GM23338 (cell line): ENCODE results near the gene DECR2.

Source experiments
- CREB1 ChIP-seq: fragments of 250-450 bp; sonication (Bioruptor Pico); IDR thresholded peaks from 2 replicates; pipeline ENCODE4 v1.5.0; 2020; ENCODE audit warnings: low read depth, mild to moderate bottlenecking, moderate library complexity
- EZH2 ChIP-seq: fragments of 200-600 bp; sonication (generic); IDR thresholded peaks from one replicate; pipeline ENCODE4 v1.8.0; 2017; ENCODE audit warnings: antibody characterized with exemption, mild to moderate bottlenecking, low read depth; ENCODE audit not compliant: unreplicated experiment
- EZH2phosphoT487 ChIP-seq: fragments of 200-600 bp; sonication (generic); IDR thresholded peaks from one replicate; pipeline ENCODE4 v1.8.1; 2018; ENCODE audit warnings: antibody characterized with exemption; ENCODE audit not compliant: unreplicated experiment
- JUNB ChIP-seq: IDR thresholded peaks from one replicate; pipeline ENCODE4 v1.6.1; 2016; ENCODE audit warnings: antibody characterized with exemption; ENCODE audit not compliant: unreplicated experiment
- POLR2AphosphoS5 ChIP-seq: IDR thresholded peaks from 2 replicates; pipeline ENCODE4 v1.6.1; 2016; ENCODE audit warnings: antibody characterized with exemption, low read depth
- STAT1 ChIP-seq: IDR thresholded peaks from one replicate; pipeline ENCODE4 v1.6.1; 2016; ENCODE audit warnings: antibody characterized with exemption; ENCODE audit not compliant: unreplicated experiment
- ZNF114 ChIP-seq: fragments of 250-450 bp; sonication (Bioruptor Pico); IDR thresholded peaks from 2 replicates; pipeline ENCODE4 v1.5.0; 2020; ENCODE audit warnings: mild to moderate bottlenecking, moderate library complexity
- ZNF331 ChIP-seq: fragments of 250-450 bp; sonication (Bioruptor Pico); IDR thresholded peaks from 2 replicates; pipeline ENCODE4 v1.5.0; 2020; ENCODE audit warnings: low read depth, mild to moderate bottlenecking, moderate library complexity
- TF ChIP-seq, protein P1 (sequence below): IDR thresholded peaks from one replicate; pipeline ENCODE4 v1.6.1; 2018; ENCODE audit warnings: antibody characterized with exemption; ENCODE audit not compliant: unreplicated experiment
- TF ChIP-seq, protein P2 (sequence below), 2 experiments: fragments of 200-600 bp in 1 of 2; sonication (generic) in 1 of 2; conservative IDR thresholded peaks; 2 replicates each; pipeline versions ENCODE4 v1.5.1 to v1.6.1; 2016 to 2017; ENCODE audit warnings: antibody characterized with exemption in 2 of 2, low read depth in 2 of 2, mild to moderate bottlenecking in 2 of 2, moderate library complexity in 1 of 2
- TF ChIP-seq, protein P3 (sequence below): IDR thresholded peaks from 2 replicates; pipeline ENCODE4 v1.6.1; 2016; ENCODE audit warnings: antibody characterized with exemption

DNA sequence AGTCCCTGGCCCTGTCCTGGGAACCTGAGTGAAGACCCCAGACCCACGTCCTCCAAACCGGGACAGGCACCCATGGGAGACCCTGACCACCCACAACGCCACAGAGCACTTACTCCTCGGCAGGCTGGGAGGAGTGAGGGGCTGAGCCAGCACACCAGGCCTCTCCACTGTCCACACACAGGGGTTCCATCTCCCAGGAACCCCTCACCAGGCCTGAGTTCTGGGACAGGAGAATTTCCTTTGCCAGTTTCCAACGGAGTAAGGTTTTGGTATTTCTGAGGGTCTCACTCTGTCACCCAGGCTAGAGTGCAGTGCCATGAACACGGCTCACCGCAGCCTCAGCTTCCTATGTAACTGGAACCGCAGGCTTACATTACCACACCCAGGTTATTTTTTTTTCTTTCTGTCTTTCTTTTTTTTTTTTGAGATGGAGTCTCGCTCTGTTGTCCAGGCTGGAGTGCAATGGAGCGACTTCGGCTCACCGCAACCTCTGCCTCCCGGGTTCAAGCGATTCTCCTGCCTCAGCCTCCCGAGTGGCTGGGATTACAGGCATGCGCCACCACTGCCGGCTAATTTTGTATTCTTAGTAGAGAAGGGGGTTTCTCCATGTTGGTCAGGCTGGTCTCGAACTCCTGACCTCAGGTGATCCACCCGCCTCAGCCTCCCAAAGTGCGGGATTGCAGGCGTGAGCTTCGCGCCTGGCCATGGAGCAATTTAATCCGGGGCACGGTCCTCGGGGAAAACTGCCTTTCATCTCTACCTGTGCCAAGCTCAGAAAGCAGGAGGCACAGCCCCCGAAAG lies 21.5 kb upstream of the DECR2 start:
- TF ChIP-seq, protein P1, sequence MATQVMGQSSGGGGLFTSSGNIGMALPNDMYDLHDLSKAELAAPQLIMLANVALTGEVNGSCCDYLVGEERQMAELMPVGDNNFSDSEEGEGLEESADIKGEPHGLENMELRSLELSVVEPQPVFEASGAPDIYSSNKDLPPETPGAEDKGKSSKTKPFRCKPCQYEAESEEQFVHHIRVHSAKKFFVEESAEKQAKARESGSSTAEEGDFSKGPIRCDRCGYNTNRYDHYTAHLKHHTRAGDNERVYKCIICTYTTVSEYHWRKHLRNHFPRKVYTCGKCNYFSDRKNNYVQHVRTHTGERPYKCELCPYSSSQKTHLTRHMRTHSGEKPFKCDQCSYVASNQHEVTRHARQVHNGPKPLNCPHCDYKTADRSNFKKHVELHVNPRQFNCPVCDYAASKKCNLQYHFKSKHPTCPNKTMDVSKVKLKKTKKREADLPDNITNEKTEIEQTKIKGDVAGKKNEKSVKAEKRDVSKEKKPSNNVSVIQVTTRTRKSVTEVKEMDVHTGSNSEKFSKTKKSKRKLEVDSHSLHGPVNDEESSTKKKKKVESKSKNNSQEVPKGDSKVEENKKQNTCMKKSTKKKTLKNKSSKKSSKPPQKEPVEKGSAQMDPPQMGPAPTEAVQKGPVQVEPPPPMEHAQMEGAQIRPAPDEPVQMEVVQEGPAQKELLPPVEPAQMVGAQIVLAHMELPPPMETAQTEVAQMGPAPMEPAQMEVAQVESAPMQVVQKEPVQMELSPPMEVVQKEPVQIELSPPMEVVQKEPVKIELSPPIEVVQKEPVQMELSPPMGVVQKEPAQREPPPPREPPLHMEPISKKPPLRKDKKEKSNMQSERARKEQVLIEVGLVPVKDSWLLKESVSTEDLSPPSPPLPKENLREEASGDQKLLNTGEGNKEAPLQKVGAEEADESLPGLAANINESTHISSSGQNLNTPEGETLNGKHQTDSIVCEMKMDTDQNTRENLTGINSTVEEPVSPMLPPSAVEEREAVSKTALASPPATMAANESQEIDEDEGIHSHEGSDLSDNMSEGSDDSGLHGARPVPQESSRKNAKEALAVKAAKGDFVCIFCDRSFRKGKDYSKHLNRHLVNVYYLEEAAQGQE = no peak
- TF ChIP-seq, protein P2, sequence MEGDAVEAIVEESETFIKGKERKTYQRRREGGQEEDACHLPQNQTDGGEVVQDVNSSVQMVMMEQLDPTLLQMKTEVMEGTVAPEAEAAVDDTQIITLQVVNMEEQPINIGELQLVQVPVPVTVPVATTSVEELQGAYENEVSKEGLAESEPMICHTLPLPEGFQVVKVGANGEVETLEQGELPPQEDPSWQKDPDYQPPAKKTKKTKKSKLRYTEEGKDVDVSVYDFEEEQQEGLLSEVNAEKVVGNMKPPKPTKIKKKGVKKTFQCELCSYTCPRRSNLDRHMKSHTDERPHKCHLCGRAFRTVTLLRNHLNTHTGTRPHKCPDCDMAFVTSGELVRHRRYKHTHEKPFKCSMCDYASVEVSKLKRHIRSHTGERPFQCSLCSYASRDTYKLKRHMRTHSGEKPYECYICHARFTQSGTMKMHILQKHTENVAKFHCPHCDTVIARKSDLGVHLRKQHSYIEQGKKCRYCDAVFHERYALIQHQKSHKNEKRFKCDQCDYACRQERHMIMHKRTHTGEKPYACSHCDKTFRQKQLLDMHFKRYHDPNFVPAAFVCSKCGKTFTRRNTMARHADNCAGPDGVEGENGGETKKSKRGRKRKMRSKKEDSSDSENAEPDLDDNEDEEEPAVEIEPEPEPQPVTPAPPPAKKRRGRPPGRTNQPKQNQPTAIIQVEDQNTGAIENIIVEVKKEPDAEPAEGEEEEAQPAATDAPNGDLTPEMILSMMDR (conservative IDR thresholded peaks at IDR 0.05; ENCODE audit: low read depth in 2 of 2) = no peak
- TF ChIP-seq POLR2AphosphoS5 (no peak), JUNB (no peak), ZNF114 (CRISPR knock-in tag) (no peak), EZH2 (no peak), CREB1 (CRISPR knock-in tag) (no peak), STAT1 (no peak), EZH2phosphoT487 (no peak), ZNF331 (CRISPR knock-in tag) (no peak)
- TF ChIP-seq, protein P3, sequence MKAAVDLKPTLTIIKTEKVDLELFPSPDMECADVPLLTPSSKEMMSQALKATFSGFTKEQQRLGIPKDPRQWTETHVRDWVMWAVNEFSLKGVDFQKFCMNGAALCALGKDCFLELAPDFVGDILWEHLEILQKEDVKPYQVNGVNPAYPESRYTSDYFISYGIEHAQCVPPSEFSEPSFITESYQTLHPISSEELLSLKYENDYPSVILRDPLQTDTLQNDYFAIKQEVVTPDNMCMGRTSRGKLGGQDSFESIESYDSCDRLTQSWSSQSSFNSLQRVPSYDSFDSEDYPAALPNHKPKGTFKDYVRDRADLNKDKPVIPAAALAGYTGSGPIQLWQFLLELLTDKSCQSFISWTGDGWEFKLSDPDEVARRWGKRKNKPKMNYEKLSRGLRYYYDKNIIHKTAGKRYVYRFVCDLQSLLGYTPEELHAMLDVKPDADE = no peak
